Neural progenitor cell (in vitro differentiated cells): Measurements from ENCODE around the gene ABCC5. TPM values are rescaled to one million over a fixed set of nuclear protein-coding genes. Genes with fewer than 3 reads are reported as not detected.

ENCODE experiments used
- DNase-seq: peaks from one replicate; pipeline ENCODE4 v3.0.0-alpha.2; 2016; ENCODE audit warnings: low spot score
- H2AFZ ChIP-seq: fragments of 200-600 bp; sonication (generic); replicated peaks from 2 replicates; pipeline ENCODE4 v1.6.1; 2016; ENCODE audit warnings: antibody characterized with exemption
- H3F3A ChIP-seq: fragments of 200-600 bp; sonication (generic); 2 replicates; pipeline ENCODE4 v1.6.1; 2016; ENCODE audit warnings: antibody characterized with exemption, low read depth
- H3K27ac ChIP-seq: fragments of 200-600 bp; sonication (generic); 2 replicates; pipeline ENCODE4 v1.5.1; 2016; ENCODE audit warnings: mild to moderate bottlenecking
- H3K27me3 ChIP-seq: fragments of 200-600 bp; sonication (generic); 2 replicates; pipeline ENCODE4 v1.6.1; 2016; ENCODE audit warnings: mild to moderate bottlenecking, moderate library complexity
- H3K36me3 ChIP-seq: fragments of 200-600 bp; sonication (generic); 2 replicates; pipeline ENCODE4 v1.5.1; 2016
- H3K4me1 ChIP-seq: fragments of 200-600 bp; sonication (generic); 2 replicates; pipeline ENCODE4 v1.6.1; 2016; ENCODE audit warnings: mixed run types
- H3K4me2 ChIP-seq: fragments of 200-600 bp; sonication (generic); 2 replicates; pipeline ENCODE4 v1.6.1; 2016
- H3K4me3 ChIP-seq: fragments of 200-600 bp; sonication (generic); 2 replicates; pipeline ENCODE4 v1.5.1; 2016
- H3K79me2 ChIP-seq: fragments of 200-600 bp; sonication (generic); 2 replicates; pipeline ENCODE4 v1.6.1; 2016; ENCODE audit warnings: low read depth
- H3K9ac ChIP-seq: fragments of 200-600 bp; sonication (generic); 2 replicates; pipeline ENCODE4 v1.6.1; 2016
- H3K9me3 ChIP-seq: fragments of 200-600 bp; sonication (generic); 2 replicates; pipeline ENCODE4 v1.5.1; 2016; ENCODE audit warnings: low read depth
- H4K20me1 ChIP-seq: fragments of 200-600 bp; sonication (generic); 2 replicates; pipeline ENCODE4 v1.6.1; 2016; ENCODE audit warnings: low read depth
- H3K27ac Mint-ChIP-seq: 3 replicates; pipeline ENCODE4 v1.8.0; 2021; ENCODE audit warnings: mixed read lengths
- H3K27me3 Mint-ChIP-seq: 2 replicates; pipeline ENCODE4 v1.8.0; 2022; ENCODE audit warnings: low read depth, mild to moderate bottlenecking, inconsistent platforms, moderate library complexity, mixed read lengths; ENCODE audit not compliant: insufficient read depth
- H3K36me3 Mint-ChIP-seq: 3 replicates; pipeline ENCODE4 v1.8.0; 2021; ENCODE audit warnings: mixed read lengths
- H3K4me1 Mint-ChIP-seq: 3 replicates; pipeline ENCODE4 v1.8.0; 2021; ENCODE audit warnings: mixed read lengths
- H3K4me3 Mint-ChIP-seq: 3 replicates; pipeline ENCODE4 v1.8.0; 2021; ENCODE audit warnings: mild to moderate bottlenecking, moderate library complexity, mixed read lengths
- H3K9me3 Mint-ChIP-seq: 3 replicates; pipeline ENCODE4 v1.8.0; 2020; ENCODE audit warnings: mixed read lengths
- EZH2 ChIP-seq: fragments of 200-600 bp; sonication (generic); IDR thresholded peaks from 2 replicates; pipeline ENCODE4 v1.6.1; 2017; ENCODE audit warnings: antibody characterized with exemption, mild to moderate bottlenecking, moderate library complexity
- EZH2phosphoT487 ChIP-seq: fragments of 200-600 bp; sonication (generic); IDR thresholded peaks from 2 replicates; pipeline ENCODE4 v1.6.1; 2017; ENCODE audit warnings: antibody characterized with exemption
- microRNA counts: library from miRNA; unstranded; fragments of <30 nt; microRNA quantifications from one replicate; lab custom pipeline; 2016
- microRNA-seq: library from miRNA; unstranded; fragments of <30 nt; microRNA quantifications from one replicate; pipeline ENCODE4, GENCODE V29; 2016
- small RNA-seq: library from RNA; depleted of rRNA; stranded (forward); fragments of <200 nt; gene quantifications from one replicate; pipeline ENCODE3, GENCODE V24; 2015
- total RNA-seq: library from RNA; depleted of rRNA; stranded (reverse); fragments of >200 nt; gene quantifications from 2 replicates; pipeline ENCODE4 v1.2.3, GENCODE V29; 2015; ENCODE audit warnings: low replicate concordance
- TF ChIP-seq, protein P1 (sequence below): fragments of 200-600 bp; sonication (generic); IDR thresholded peaks from 2 replicates; pipeline ENCODE4 v1.5.1; 2017; ENCODE audit warnings: antibody characterized with exemption, mild to moderate bottlenecking

The ABCC5 gene
- total RNA-seq, 1 donor from 2014 or later = 34.0 TPM

DNA sequence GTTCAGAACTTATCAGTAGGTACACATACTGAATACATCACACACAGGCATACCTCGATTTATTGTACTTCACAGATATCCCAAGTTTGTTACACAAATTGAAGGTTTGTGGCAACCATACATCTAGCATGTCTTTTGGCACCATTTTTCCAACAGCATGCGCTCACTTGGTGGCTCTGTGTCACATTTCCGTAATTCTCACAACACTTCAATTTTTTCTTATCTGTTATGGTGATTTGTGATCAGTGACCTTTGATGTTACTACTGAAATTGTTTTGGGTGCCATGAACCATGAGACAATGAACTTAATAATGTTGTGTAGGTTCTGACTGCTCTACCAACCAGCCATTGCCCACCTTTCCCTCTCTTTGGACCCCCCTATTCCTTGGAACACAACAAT is 143.8 kb downstream of the ABCC5 start:
- H3K27me3 ChIP-seq = no peaks in the 10 kb centered on the region
- peaks cover 49% of the 10 kb centered on the region for H4K20me1 ChIP-seq
- peaks cover 100% of the 10 kb centered on the region for H3K79me2 ChIP-seq
- no peak for DNase-seq
- Mint-ChIP-seq H3K4me1 (no peaks in the 10 kb centered on the region), H3K27me3 (peaks cover 2% of the 10 kb centered on the region), H3K9me3 (no peaks in the 10 kb centered on the region), H3K36me3 (peaks cover 7% of the 10 kb centered on the region), H3K27ac (no peak overlapping the region), H3K4me3 (no peak overlapping the region)
- no peak overlapping the region for H2AFZ ChIP-seq
- no peak for TF ChIP-seq EZH2phosphoT487
- TF ChIP-seq, protein P1, sequence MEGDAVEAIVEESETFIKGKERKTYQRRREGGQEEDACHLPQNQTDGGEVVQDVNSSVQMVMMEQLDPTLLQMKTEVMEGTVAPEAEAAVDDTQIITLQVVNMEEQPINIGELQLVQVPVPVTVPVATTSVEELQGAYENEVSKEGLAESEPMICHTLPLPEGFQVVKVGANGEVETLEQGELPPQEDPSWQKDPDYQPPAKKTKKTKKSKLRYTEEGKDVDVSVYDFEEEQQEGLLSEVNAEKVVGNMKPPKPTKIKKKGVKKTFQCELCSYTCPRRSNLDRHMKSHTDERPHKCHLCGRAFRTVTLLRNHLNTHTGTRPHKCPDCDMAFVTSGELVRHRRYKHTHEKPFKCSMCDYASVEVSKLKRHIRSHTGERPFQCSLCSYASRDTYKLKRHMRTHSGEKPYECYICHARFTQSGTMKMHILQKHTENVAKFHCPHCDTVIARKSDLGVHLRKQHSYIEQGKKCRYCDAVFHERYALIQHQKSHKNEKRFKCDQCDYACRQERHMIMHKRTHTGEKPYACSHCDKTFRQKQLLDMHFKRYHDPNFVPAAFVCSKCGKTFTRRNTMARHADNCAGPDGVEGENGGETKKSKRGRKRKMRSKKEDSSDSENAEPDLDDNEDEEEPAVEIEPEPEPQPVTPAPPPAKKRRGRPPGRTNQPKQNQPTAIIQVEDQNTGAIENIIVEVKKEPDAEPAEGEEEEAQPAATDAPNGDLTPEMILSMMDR = no peak
- TF ChIP-seq EZH2 = no peak
- no peak overlapping the region for H3K4me3 ChIP-seq
- H3K9me3 ChIP-seq = no peaks in the 10 kb centered on the region
- no peak overlapping the region for H3K4me2 ChIP-seq
- H3K9ac ChIP-seq = no peak overlapping the region
- no peak overlapping the region for H3K27ac ChIP-seq
- H3K36me3 ChIP-seq = no peaks in the 10 kb centered on the region
- H3F3A ChIP-seq = no peaks in the 10 kb centered on the region
- H3K4me1 ChIP-seq = no peaks in the 10 kb centered on the region

DNA sequence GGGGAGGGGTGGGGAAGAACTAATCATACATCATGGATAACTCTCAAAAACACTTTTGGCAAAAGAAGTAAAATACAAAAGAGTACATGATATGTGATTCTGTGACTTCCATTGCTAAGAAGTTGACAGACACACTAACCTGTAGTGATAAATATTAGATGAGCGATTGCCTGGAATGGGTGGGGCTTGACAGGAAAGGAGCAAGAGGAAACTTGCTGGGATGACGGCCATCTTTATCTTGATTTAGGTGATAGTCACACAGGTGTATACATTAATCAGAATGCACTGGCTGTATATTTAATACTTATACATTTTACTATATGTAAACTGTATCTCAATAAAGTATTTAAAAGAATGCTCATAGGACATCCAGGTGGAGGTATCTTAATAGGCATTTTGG is 146.1 kb downstream of the ABCC5 start:
- Mint-ChIP-seq H3K4me1 (no peaks in the 10 kb centered on the region), H3K27ac (no peak overlapping the region), H3K27me3 (peaks cover 2% of the 10 kb centered on the region), H3K9me3 (no peaks in the 10 kb centered on the region), H3K4me3 (no peak overlapping the region), H3K36me3 (peaks cover 3% of the 10 kb centered on the region)
- Histone ChIP-seq H3K4me3 (no peak overlapping the region), H4K20me1 (peaks cover 36% of the 10 kb centered on the region), H3K27me3 (no peaks in the 10 kb centered on the region), H3K9me3 (no peaks in the 10 kb centered on the region), H3K27ac (no peak overlapping the region), H3K4me2 (no peak overlapping the region), H2AFZ (no peak overlapping the region), H3K4me1 (no peaks in the 10 kb centered on the region), H3K9ac (no peak overlapping the region), H3K79me2 (peaks cover 92% of the 10 kb centered on the region), H3K36me3 (peaks cover under 1% of the 10 kb centered on the region), H3F3A (no peaks in the 10 kb centered on the region)
- DNase-seq = no peak
- TF ChIP-seq EZH2phosphoT487 = no peak
- TF ChIP-seq EZH2 = no peak
- TF ChIP-seq, protein P1 = no peak

DNA sequence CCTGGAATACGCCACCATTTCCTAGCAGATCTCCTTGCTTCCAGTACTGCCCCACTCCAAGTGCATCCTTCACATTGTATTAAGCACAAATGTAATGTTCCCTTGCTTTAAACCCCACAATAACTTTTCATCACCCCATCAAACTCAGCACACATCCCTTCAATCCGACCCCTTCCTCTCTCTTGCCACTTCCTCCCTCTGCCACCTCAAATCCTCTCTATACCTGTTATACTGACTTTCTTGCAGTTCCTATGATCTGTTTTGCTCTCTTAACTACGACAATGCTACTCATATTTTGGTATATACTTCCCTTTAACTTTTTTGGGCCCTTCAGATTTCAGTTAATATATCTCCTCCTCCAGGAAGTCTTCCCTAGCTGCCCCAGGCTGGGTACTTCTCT is 147.1 kb downstream of the ABCC5 start:
- Histone ChIP-seq H3K79me2 (peaks cover 84% of the 10 kb centered on the region), H3K9ac (no peak overlapping the region), H2AFZ (no peak overlapping the region), H3K4me3 (no peak overlapping the region), H3K4me1 (no peaks in the 10 kb centered on the region), H3K9me3 (no peaks in the 10 kb centered on the region), H3K36me3 (peaks cover 8% of the 10 kb centered on the region), H3K4me2 (no peak overlapping the region), H3F3A (no peaks in the 10 kb centered on the region), H3K27ac (no peak overlapping the region), H4K20me1 (peaks cover 30% of the 10 kb centered on the region), H3K27me3 (no peaks in the 10 kb centered on the region)
- H3K4me3 Mint-ChIP-seq = no peak overlapping the region
- no peaks in the 10 kb centered on the region for H3K9me3 Mint-ChIP-seq
- no peaks in the 10 kb centered on the region for H3K4me1 Mint-ChIP-seq
- DNase-seq = no peak
- H3K27me3 Mint-ChIP-seq = no peaks in the 10 kb centered on the region
- no peak overlapping the region for H3K27ac Mint-ChIP-seq
- H3K36me3 Mint-ChIP-seq = peaks cover 8% of the 10 kb centered on the region
- TF ChIP-seq EZH2phosphoT487 (no peak), EZH2 (no peak)
- TF ChIP-seq, protein P1 = no peak

MicroRNAs encoded within 50 kb of the gene (microRNA counts, 767-probe panel; counts per million panel counts)
- 460 counts per million, percentile 90 among the panel's probes with 10 or more counts for microRNA hsa-miR-4448 (lab: Ali Mortazavi, UCI)

Small RNA genes within 50 kb of the gene (microRNA-seq; reads per million reads assigned to microRNA genes)
- gene MIR4448 = not detected

Small RNA genes within 50 kb of the gene (small RNA-seq; reads per million reads assigned to genes)
- gene MIR4448 = not detected

Other genes with a start within 250 kb of the ABCC5 start
- gene MAP6D1, start 192.3 kb downstream of the ABCC5 start, total RNA-seq = 3.5 and 12.4 TPM in 2 replicates
- 50.7 and 70.5 TPM in 2 replicates for gene PARL, start 133.0 kb downstream of the ABCC5 start, total RNA-seq
- not detected in 2 replicates for gene HTR3D, start 13.9 kb upstream of the ABCC5 start, total RNA-seq
- gene HTR3C, start 35.2 kb upstream of the ABCC5 start, total RNA-seq = not detected in 2 replicates
- not detected in 2 replicates for gene HTR3E, start 79.2 kb upstream of the ABCC5 start, total RNA-seq
- gene EIF2B5, start 117.5 kb upstream of the ABCC5 start, total RNA-seq = 36.4 and 69.1 TPM in 2 replicates
- gene DVL3, start 137.5 kb upstream of the ABCC5 start, total RNA-seq = 29.8 and 59.2 TPM in 2 replicates
- 309 and 335 TPM in 2 replicates for gene AP2M1, start 157.0 kb upstream of the ABCC5 start, total RNA-seq
- gene ABCF3, start 168.3 kb upstream of the ABCC5 start, total RNA-seq = 22.0 and 30.4 TPM in 2 replicates
- not detected in 2 replicates for gene VWA5B2, start 211.7 kb upstream of the ABCC5 start, total RNA-seq
- 23.7 and 39.1 TPM in 2 replicates for gene ALG3, start 231.1 kb upstream of the ABCC5 start, total RNA-seq
- 3.7 and 6.0 TPM in 2 replicates for gene EEF1AKMT4, start 231.8 kb upstream of the ABCC5 start, total RNA-seq
- gene CAMK2N2, start 243.7 kb upstream of the ABCC5 start, total RNA-seq = 0.71 TPM in 1 of 2 replicates, not detected in the other